ENCODE data around the gene DDX21. TPM values are rescaled to one million over a fixed set of nuclear protein-coding genes. Genes with fewer than 3 reads are reported as not detected.

DDX21 gene
- total and polyA plus RNA-seq, 2 of the 13 experiments (the other 11 are each of a cell fraction or from before 2014, with no cell fraction given): 52.5 to 147 TPM

DNA sequence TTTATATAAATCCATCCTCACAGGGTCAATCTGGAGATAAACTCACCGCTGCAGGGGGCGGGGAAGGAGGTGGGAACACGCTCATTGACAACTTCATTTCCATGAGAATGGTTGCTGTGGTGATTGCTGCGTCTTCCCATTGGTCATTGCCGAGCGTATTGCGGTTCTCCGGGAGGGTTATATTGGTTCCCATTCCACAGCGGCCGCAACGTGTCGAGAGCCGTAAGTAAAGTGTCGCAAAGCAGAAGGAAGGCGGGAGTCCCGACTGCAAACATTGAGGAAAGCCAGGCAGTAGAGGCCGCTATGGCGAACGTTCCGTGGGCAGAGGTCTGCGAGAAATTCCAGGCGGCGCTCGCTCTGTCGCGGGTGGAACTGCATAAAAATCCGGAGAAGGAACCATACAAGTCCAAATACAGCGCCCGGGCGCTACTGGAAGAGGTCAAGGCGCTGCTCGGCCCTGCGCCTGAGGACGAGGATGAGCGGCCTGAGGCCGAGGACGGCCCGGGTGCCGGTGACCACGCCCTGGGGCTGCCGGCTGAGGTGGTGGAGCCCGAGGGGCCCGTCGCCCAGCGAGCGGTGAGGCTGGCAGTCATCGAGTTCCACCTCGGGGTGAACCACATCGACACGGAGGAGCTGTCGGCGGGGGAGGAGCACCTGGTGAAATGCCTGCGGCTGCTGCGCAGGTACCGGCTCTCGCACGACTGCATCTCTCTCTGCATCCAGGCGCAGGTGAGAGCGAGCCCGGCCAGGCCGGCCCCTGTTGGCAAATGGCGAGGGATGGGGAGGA, 32.8 kb downstream of the DDX21 start, which contains the start of gene KIFBP (continued):
- TF ChIP-seq, protein P1, sequence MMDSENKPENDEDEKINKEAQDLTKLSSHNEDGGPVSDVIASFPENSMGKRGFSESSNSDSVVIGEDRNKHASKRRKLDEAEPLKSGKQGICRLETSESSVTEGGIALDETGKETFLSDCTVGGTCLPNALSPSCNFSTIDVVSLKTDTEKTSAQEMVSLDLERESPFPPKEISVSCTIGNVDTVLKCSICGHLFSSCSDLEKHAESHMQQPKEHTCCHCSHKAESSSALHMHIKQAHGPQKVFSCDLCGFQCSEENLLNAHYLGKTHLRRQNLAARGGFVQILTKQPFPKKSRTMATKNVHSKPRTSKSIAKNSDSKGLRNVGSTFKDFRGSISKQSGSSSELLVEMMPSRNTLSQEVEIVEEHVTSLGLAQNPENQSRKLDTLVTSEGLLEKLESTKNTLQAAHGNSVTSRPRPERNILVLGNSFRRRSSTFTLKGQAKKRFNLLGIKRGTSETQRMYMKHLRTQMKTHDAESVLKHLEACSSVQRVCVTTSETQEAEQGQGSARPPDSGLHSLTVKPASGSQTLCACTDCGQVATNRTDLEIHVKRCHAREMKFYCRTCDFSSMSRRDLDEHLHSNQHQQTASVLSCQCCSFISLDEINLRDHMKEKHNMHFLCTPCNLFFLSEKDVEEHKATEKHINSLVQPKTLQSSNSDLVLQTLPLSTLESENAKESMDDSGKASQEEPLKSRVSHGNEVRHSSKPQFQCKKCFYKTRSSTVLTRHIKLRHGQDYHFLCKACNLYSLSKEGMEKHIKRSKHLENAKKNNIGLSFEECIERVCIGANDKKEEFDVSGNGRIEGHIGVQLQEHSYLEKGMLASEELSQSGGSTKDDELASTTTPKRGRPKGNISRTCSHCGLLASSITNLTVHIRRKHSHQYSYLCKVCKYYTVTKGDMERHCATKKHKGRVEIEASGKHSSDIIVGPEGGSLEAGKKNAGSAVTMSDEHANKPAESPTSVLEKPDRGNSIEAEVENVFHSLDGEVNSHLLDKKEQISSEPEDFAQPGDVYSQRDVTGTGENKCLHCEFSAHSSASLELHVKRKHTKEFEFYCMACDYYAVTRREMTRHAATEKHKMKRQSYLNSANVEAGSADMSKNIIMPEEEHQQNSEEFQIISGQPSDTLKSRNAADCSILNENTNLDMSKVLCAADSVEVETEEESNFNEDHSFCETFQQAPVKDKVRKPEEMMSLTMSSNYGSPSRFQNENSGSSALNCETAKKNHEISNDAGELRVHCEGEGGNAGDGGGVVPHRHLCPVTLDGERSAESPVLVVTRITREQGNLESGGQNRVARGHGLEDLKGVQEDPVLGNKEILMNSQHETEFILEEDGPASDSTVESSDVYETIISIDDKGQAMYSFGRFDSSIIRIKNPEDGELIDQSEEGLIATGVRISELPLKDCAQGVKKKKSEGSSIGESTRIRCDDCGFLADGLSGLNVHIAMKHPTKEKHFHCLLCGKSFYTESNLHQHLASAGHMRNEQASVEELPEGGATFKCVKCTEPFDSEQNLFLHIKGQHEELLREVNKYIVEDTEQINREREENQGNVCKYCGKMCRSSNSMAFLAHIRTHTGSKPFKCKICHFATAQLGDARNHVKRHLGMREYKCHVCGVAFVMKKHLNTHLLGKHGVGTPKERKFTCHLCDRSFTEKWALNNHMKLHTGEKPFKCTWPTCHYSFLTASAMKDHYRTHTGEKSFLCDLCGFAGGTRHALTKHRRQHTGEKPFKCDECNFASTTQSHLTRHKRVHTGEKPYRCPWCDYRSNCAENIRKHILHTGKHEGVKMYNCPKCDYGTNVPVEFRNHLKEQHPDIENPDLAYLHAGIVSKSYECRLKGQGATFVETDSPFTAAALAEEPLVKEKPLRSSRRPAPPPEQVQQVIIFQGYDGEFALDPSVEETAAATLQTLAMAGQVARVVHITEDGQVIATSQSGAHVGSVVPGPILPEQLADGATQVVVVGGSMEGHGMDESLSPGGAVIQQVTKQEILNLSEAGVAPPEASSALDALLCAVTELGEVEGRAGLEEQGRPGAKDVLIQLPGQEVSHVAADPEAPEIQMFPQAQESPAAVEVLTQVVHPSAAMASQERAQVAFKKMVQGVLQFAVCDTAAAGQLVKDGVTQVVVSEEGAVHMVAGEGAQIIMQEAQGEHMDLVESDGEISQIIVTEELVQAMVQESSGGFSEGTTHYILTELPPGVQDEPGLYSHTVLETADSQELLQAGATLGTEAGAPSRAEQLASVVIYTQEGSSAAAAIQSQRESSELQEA (CRISPR knock-in tag; IDR thresholded peaks at IDR 0.05; ENCODE audit: not compliant biosample characterization): peak; percentile 42
- TF ChIP-seq REL (CRISPR knock-in tag; conservative IDR thresholded peaks at IDR 0.05) (no peak), BHLHE40 (IDR thresholded peaks at IDR 0.05; ENCODE audit: low read length) (no peak), SOX5 (CRISPR knock-in tag; IDR thresholded peaks at IDR 0.05; ENCODE audit: borderline replicate concordance) (peak; percentile 89), GABPB1 (CRISPR knock-in tag; IDR thresholded peaks at IDR 0.05) (peak; percentile 78), ZNF501 (CRISPR knock-in tag; IDR thresholded peaks at IDR 0.05) (peak; percentile 98), SP4 (CRISPR knock-in tag; IDR thresholded peaks at IDR 0.05) (peak; percentile 63), MEIS1 (CRISPR knock-in tag; IDR thresholded peaks at IDR 0.05; ENCODE audit: borderline replicate concordance) (peak; percentile 51; the same call in 1 of the 2 replicates), ATF7 (IDR thresholded peaks at IDR 0.05) (no peak), ATF7 (CRISPR knock-in tag; IDR thresholded peaks at IDR 0.05) (no peak), RFX5 (IDR thresholded peaks at IDR 0.05; ENCODE audit: low read depth, low read length) (0 out of 2 replicates have a peak, but pooled peaks have one; percentile 50), TMF1 (CRISPR knock-in tag; IDR thresholded peaks at IDR 0.05; ENCODE audit: low read depth) (peak; percentile 46; the same call in 1 of the 2 replicates), TSC22D2 (CRISPR knock-in tag; IDR thresholded peaks at IDR 0.05; ENCODE audit: borderline replicate concordance) (0 out of 2 replicates have a peak, but pooled peaks have one; percentile 14), ZNF564 (CRISPR knock-in tag; IDR thresholded peaks at IDR 0.05) (0 out of 2 replicates have a peak, but pooled peaks have one; percentile 48)
- TF ChIP-seq, protein P2, sequence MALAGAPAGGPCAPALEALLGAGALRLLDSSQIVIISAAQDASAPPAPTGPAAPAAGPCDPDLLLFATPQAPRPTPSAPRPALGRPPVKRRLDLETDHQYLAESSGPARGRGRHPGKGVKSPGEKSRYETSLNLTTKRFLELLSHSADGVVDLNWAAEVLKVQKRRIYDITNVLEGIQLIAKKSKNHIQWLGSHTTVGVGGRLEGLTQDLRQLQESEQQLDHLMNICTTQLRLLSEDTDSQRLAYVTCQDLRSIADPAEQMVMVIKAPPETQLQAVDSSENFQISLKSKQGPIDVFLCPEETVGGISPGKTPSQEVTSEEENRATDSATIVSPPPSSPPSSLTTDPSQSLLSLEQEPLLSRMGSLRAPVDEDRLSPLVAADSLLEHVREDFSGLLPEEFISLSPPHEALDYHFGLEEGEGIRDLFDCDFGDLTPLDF (CRISPR knock-in tag; IDR thresholded peaks at IDR 0.05): peak; percentile 62; the same call in 1 of the 2 replicates
- TF ChIP-seq, protein P3, sequence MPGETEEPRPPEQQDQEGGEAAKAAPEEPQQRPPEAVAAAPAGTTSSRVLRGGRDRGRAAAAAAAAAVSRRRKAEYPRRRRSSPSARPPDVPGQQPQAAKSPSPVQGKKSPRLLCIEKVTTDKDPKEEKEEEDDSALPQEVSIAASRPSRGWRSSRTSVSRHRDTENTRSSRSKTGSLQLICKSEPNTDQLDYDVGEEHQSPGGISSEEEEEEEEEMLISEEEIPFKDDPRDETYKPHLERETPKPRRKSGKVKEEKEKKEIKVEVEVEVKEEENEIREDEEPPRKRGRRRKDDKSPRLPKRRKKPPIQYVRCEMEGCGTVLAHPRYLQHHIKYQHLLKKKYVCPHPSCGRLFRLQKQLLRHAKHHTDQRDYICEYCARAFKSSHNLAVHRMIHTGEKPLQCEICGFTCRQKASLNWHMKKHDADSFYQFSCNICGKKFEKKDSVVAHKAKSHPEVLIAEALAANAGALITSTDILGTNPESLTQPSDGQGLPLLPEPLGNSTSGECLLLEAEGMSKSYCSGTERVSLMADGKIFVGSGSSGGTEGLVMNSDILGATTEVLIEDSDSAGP (CRISPR knock-in tag; IDR thresholded peaks at IDR 0.05; ENCODE audit: borderline replicate concordance): peak; percentile 92; the same call in 1 of the 2 replicates

All from HepG2 (cell line).